Measurements from ENCODE around the gene NOL9.

DNA sequence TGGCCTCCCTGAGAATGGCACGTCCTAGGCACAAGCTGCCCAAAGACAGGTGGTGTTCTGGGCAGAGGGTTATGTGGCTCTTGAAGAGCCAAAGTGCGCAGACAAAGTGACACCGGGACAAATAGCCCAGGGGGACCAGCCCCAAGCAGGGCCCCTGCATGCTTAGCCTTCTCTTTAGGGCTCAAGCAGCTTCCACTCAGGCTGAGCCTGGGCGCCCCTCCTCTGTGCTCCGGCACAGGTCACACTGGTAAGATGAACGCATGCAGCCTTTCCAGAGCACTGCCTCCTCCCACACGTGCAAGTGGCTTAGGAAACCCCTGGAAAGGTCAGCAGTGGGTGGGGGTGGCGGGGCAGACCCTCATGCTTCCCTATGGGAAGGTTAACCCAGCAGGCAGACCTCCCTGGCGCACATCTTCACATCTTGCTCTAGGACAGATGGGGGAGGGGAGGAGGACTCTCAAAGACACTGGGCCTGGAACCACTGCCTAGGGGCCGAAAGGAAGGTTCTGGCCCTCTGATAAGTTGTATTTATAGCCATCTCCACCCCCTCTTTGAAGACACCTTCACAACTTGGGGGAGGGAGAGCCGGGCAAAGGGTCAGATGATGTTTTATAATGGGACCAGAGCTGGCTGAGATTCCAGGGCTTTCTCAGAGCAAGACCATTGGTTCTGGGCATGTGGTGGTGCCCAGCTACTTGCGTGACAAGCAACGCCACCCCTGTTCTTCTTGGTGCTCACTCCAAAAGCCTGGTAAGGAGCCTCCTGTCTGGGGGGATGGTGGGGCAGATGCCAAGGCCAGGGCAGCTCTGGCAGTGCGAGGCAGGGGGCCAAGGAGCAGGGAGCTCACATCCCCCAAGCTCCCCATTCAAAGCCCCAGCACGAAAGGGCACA is 42.8 kb upstream of the NOL9 start:
- TF ChIP-seq CTCF (IDR thresholded peaks at IDR 0.05), result no peak
- no peak for TF ChIP-seq POLR2AphosphoS5 (IDR thresholded peaks at IDR 0.05)
